GM18498 (cell line): Measurements from ENCODE around the gene RPL14.
"Not testable (repeated sequence)": the region's sequence is repeated elsewhere in the genome, so short reads cannot be mapped to it uniquely, and the experiment has no call there.

Experiments
- ATAC-seq: cut with Tn5 transposase; IDR thresholded peaks from one replicate; pipeline ENCODE4 v1.9.1; 2021; ENCODE audit warnings: mild to moderate bottlenecking, moderate library complexity; ENCODE audit not compliant: unreplicated experiment

Gene RPL14

DNA sequence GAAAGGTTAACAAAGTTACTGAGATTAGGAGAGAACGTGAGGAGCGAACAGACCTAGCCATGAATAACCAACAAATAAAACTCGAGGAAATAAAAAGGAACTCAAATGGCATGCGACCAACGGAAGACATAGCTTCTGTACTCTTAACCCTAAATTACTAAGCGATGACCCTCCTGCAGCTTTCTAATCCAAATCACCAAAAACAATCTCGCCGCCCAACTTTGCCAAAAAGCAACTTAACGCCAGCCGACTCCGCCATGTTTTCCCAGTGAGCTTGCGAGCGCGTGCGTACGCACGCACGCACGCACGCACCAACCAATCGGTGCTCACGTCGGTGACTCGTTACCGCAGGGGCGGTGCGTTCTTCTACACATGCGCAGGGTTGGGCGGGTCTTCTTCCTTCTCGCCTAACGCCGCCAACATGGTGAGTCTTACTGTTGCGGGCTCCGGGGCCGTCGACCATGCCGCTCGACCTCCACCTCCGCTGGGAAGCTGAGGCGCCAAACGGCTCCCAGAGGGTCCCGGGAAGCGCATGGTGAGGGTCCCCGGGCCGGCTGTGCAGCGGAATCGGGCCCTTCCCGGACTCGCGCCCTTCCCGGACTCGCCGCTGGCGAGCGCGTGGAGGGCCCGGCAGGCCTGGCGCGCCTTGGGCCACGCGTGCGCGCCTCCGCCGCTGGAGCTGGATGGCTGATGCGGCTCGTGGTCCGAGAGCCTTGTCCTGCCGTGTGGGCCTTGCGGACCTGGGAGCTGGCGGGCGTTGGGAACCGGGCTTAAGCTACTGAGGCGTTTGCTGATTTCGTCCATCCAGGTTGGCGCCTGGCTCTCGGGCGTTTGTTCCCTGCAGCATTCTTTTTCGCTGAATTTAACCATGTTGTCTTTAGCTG lies at the start of gene RPL14:
Gene RPL14 (plus strand): TSS at position 400 of the 884 bp plus-strand sequence. CDS start 133 bp downstream, at position 533.
- peak; percentile 70 for ATAC-seq

- ATAC-seq = no peak
Observed at GRCh38 chr3:40407611-40408010, 49.5 kb upstream of the RPL14 start.

DNA sequence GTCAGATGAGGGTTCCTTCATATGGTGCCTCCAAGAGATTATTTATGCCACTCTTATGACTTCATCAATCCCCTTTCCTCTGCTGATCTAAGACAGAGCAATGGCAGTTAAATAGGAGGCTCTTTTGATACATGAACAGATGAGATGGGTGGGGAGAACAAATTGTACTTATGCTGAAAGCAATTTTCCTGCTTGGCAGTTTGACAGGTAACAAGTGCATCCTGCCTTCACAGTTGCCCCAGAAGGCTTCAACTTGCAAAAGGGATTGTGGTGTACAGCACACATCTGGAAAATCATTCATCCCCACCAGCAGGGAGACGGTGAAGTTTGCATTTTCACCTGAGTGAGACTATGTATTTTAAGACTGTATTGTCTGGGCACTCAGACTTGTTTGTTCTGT lies 42.9 kb upstream of the RPL14 start:
- ATAC-seq = no peak

DNA sequence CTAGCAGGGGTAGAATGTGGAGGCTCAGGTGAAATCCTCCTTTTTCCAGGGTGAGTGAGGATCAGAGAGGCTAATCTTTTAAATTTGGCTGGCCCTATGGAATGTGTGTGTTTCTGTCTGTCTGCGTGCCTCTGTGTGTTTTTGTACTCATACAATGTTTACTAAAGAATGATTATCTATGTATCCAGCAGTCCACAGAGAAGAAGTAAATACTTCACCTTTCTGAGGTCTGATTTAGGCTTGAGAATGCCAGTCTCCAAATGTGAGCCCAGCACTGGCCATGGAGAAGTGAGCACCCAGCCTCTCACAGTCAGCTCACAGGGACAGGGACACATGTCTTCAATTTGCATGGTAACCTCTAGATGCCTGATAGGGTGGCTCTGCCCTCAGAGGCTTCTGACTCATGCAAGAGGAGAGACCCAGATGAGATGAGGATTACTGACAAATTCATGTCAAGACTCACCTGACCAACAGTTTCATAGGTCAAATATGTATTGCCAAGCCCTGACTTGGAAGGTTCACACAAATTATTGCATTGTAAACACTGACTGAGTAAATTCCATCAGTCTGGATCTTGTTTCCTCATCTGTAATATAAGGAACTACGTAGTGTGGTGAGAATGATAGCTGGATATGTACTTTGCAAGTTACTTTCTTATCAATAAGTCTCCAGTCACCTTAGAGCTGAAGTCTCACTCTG lies 39.1 kb upstream of the RPL14 start:
- ATAC-seq = no peak

- no peak for ATAC-seq
Observed at GRCh38 chr3:40422861-40423260, 34.3 kb upstream of the RPL14 start.

GRCh38 chr3:40427045-40427669 lies 30.0 kb upstream of the RPL14 start:
- no peak for ATAC-seq

- no peak for ATAC-seq
Observed at GRCh38 chr3:40432793-40433192, 24.3 kb upstream of the RPL14 start.

GRCh38 chr3:40437889-40438288 lies 19.2 kb upstream of the RPL14 start:
- ATAC-seq = no peak

GRCh38 chr3:40445062-40445461 lies 12.1 kb upstream of the RPL14 start:
- no peak for ATAC-seq

DNA sequence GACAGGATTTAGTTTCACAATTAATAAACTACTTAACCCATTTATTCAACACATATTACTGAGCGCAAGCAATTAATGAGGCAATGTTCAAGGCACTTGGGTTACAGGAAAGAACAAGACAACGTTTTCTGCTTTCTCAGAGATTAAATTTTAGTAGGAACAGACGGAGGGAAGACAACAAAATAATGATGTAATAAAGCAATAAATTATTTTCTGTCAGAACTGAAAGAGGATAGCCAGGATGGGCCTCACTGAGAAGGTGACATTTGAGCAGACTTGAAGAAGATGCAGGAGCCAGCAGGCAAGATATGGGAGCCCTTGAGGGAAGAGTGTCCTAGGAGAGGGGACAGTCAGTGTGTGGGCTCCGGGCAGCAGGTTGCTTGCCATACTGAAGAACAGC lies 11.3 kb upstream of the RPL14 start:
- ATAC-seq = no peak

DNA sequence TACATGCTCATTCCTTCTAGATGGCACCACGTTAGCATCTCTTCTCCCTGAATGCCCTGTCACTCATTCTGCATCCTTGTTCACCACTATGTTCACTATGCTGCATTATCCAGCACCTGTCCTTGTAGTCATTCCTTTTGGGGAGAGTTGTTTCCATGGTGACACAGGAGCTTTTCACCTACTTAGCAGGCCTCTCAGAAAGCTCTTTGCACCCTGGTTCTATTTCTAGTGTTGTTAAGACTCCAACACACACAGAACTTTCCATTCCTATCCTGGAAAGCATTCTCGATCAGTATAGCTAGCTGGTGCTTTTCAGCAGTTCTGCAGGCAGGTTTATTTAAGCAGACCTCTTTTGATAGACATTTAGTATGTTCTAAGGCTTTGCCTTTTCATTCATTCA lies 6.7 kb upstream of the RPL14 start:
- ATAC-seq = no peak

- ATAC-seq = no peak
Observed at GRCh38 chr3:40451551-40451950, 5.6 kb upstream of the RPL14 start.

DNA sequence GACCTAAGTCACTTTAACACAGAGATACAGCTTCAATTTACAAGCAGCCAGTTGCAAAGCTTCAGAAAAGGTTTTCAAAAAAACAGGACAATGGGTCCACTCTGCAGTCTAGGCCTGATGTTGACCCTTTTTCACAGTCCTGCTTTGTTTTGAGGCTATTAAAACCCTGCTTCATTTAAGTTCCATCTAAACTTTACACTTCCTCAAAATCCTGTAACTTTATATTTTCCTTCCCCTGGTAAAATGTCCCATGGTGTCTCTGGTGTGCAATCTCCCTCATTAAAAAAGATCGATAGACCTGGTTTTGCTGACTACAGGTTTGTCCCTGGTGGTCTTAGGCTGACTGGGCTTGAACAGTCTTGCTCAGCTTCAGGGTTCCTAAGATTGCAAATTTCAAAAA lies 5.1 kb upstream of the RPL14 start:
- ATAC-seq = no peak

DNA sequence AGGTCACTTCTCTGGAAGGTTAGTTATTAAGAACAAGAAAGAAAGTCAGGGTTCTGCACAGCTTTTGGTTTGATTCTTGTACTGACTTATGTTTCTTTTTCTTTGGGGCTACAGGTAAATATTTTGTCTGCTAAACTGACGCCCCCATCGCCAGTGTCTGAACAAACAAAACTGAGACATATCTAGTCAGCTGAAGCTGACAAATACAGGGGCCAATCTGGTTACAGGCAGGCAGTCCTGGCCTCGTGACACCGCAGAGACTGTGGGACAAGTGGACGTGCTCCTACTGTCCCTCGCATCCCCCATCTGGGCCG lies 4.6 kb upstream of the RPL14 start:
- ATAC-seq = no peak

- peak; percentile 96 for ATAC-seq
Observed at GRCh38 chr3:40452876-40453730, 4.0 kb upstream of the RPL14 start.

- no peak for ATAC-seq
Observed at GRCh38 chr3:40453933-40454332, 3.2 kb upstream of the RPL14 start.

DNA sequence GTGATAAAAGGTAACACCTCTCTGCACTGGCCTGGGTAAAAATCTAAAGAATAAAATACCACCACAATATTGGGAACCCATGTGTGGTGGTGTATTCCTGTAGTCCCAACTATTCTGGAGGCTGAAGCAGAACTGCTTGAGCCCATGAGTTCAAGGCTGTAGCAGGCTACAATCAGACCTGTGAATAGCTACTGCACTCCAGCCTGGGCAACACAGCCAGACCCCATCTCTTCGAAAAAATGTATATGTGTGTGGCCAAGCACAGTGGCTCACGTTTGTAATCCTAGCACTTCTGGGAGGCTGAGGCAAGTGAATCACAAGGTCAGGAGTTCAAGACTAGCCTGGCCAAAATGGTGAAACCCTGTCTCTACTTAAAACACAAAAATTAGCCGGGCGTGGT lies 1.8 kb upstream of the RPL14 start:
- no peak for ATAC-seq

GRCh38 chr3:40456279-40456939 lies 730 bp upstream of the RPL14 start:
- no peak for ATAC-seq

DNA sequence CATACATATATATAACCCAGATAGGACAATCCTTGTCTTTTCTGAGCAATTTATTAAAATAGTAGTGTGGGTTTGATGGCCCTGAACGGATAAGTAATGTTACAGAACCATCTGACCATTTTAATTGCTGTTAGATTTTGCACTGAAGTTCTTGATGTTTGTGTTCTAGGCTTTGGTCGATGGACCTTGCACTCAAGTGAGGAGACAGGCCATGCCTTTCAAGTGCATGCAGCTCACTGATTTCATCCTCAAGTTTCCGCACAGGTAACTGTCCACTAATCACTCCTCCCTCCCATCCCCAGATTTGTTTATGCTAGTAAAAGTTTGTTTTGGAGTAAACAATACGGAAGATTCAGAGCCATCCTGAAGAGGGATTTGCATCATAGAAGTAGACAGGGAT lies 1.3 kb downstream of the RPL14 start:
- no peak for ATAC-seq

- ATAC-seq = not testable (repeated sequence)
Observed at GRCh38 chr3:40460481-40460880, 3.3 kb downstream of the RPL14 start.
